Middle frontal gyrus (tissue), 1 donor: ENCODE data around the gene RABGAP1L.
"Not testable (repeated sequence)": the region's sequence is repeated elsewhere in the genome, so short reads cannot be mapped to it uniquely, and the experiment has no call there.

Experiments used
- DNase-seq: peaks from one replicate; pipeline ENCODE4 v3.0.0-alpha.2; 2015; ENCODE audit warnings: low spot score; ENCODE audit errors: extremely low spot score

The RABGAP1L gene

DNA sequence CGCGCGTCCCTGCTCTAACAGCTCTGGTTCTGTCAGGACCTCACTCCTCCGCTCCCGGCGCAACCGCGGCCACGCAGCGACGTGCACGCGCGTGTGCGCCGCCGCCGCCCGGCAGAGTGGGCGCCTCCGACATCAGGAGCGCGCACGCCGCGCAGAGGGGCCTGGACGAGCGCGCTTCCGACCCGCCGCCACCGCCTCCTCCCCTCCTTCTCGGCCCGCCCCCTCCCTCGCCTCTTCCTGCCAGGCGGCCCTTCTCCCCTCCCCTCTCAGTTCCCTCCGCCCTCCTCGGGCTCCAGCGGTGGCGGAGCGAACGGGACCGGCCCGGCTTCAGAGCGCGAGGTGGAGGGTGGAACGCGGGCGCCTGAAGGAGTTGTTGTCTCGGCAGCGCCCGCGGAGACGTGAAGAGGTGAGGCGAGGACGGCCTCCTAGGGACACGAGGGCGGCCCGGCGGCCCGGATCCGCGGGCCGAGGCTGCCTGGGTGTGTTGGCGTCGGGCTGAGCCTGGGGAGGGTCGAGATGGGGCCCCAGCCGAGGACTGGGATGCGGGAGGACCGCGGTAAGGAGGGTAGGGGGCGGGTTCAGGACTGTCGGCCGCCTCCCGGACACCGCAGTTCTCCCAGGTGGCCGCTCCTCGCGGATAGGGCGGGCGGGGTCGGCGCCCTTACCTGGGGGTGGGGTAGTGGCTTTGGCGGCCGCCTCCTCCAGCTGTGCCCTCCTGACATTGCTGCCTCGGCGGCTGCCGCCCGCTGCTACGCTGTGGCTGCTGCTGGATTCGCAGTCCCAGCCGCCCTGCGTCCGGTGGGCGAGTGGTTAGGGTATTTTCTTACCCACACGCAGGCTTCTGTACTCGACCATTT is at the start of gene RABGAP1L:
TSS of gene RABGAP1L (plus strand) at position 269 of the 857 bp plus-strand sequence.
- peak; percentile 91 for DNase-seq

DNA sequence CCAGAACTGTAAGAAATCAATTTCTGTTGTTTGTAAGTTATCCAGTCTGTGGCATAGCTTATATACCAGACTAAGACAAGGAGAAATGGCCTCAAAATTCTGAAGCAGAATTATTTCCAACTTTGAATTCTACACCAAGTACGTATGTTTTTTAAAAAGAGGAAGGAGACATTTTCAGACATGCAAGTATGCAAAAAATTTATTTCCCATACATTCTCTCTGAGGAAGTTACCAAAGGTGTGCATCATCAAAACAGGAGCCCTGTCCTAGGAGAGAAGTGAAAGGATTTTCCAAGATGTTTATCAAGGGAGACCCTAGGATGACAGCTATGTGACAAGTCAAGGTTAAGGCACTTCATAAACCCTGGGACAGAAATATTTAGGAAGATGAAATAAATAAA is 49.3 kb upstream of the RABGAP1L start:
- DNase-seq: no peak

DNA sequence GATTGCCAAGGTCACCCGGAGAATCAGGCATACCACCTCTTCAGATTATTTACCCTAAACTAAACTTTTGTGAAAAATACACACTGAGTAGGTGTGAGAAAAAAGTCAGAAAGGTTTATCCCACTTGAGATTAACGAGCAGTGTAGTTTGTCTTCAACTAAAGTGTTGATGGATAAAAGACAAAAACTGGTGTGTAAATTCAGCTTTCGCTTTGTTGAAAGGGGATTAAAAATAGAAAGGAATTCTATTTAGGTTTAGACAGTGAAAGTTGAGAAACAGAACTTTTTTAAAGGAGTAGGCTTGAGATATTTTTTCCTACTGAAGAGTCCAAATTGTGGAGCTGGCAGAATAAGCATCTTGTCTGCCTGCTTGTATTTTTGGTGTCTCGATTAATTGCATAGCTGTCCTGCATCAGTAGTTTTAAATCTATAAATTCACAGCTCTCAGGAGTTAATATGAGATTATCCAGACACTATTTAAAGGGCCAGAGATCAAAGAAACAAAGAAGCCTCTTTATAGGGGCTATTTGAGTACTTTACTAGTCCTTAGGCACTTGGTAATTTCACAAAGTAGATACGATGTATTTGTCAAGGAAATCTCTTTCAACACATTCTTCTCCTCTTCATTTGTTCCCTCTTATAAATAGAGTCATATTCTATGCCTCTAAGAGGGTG is 46.7 kb upstream of the RABGAP1L start:
- DNase-seq: no peak

DNA sequence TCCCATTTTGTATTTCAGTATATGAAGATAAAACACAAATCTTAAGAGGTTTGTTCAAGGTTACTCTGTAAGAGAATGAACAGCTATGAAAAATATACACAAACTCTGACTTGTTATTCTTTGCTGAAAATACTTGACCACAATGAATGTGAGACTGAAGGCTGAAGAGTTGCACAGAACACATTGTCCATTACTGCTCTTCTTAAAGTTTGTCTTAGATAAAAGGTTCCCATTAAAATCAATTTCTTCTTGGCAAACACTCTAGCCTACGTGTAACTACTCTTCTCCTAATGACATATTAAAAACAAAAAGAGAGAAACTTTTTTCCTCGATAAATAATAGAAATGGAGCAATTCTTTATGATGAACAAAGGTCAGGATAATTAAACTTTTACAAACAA is 45.2 kb upstream of the RABGAP1L start:
- no peak for DNase-seq

DNA sequence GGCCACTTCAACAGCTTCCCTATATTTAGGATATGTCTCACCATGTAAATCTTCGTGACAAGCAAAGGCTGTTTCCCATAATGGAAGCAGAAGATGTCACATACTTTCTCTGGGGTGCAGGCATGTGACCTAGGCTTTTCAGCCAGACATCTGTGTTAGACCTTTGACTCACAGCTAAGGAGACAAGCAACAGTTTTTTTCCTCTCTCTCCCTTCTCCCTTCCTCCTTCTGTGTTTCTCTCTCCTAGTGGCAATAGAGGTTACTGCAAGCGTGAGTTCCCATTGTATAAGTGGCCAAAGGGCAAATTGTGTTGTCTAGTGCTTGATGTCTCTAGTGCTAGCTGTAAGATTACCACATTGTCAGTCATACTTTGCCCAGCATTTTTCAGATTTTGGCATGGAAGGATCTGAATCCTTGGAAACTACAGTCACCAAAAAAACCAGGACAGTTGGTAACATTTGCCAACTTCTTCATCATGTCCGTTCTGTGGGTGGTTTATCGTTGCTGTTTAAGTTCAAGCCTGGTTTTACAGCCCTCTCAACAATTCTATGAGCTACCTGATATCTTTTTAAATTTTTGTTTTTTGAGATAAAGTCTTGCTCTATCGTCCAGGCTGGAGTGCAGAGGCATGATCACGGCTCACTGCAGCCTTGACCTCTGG is 44.4 kb upstream of the RABGAP1L start:
- no peak for DNase-seq

DNA sequence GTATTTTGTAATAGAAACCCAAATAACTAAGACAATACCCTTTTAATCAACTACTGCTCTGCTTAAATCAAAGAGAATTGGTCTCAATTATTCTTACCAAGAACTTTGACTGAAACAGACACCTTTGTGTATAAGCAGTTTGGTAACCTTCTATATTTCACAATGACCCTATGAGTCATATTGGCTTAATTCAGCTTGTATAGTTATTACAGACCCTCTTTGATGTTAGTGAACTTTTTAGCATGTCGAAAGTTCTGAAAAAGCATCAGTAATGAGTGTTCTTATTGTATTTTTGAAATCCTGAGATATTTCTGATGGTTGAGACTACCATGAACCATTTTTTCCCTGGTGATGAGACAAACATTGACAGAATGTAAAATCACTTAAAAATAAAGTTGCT is 43.3 kb upstream of the RABGAP1L start:
- DNase-seq: no peak

DNA sequence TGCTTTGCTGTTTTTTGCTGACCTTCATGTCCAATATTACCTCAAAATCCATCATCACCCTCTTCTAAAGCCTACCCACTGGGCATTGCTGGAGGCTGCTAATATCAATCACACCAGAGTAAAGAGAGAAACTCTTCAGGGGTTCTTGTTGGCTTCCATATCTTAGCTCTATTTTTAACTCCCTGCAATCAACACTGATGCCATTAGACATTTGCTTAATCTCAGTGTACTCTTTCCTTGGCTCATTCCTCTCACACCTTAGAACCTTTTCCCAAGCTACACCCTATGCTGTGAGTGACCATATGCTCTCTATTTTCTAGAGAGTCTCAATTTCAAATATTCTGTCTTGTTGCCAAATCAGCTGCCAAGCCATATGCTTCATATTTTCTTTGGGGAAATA is 40.6 kb upstream of the RABGAP1L start:
- no peak for DNase-seq

DNA sequence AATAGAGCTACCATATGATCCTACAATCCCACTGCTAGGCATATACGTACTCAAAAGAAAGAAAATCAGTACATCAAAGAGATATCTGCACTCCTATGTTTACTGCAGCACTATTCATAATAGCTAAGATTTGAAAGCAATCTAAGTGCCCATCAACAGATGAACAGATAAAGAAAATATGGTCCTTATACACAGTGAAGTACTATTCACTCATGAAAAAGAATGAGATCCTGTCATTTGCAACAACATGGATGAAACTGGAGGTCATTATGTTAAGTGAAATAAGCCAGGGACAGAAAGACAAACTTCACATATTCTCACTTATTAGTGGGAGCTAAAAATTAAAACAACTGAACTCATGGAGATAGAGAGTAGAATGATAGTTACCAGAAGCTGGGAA is 37.0 kb upstream of the RABGAP1L start:
- DNase-seq: not testable (repeated sequence)

DNA sequence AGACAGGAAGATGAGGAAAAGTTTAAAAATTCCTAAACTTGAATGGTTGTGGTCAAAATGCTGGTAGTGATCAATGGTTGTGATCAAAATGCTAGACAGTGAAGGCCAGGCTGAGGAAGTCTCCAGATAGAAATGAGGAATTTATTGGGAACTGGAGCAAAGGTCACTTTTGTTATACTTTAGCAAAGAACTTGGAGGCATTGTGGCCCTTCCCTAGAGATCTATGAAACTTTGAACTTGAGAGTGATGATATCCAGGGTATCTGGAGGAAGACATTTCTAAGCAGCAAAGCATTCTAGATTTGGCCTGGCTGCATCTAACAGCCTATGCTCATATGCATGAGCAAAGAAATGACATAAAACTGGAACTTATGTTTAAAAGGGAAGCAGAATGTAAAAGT is 35.5 kb upstream of the RABGAP1L start:
- DNase-seq: no peak

DNA sequence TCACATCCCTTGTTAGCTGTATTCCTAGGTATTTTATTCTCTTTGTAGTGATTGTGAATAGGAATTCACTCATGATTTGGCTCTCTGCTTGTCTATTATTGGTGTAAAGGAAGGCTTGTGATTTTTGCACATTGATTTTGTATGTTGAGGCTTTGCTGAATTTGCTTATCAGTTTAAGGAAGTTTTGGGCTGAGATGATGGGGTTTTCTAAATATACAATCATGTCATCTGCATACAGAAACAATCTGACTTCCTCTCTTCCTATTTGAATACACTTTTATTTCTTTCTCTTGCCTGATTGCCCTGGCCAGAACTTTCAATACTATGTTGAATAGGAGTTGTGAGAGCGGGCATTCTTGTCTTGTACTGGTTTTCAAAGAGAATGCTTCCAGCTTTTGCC is 32.1 kb upstream of the RABGAP1L start:
- not testable (repeated sequence) for DNase-seq

DNA sequence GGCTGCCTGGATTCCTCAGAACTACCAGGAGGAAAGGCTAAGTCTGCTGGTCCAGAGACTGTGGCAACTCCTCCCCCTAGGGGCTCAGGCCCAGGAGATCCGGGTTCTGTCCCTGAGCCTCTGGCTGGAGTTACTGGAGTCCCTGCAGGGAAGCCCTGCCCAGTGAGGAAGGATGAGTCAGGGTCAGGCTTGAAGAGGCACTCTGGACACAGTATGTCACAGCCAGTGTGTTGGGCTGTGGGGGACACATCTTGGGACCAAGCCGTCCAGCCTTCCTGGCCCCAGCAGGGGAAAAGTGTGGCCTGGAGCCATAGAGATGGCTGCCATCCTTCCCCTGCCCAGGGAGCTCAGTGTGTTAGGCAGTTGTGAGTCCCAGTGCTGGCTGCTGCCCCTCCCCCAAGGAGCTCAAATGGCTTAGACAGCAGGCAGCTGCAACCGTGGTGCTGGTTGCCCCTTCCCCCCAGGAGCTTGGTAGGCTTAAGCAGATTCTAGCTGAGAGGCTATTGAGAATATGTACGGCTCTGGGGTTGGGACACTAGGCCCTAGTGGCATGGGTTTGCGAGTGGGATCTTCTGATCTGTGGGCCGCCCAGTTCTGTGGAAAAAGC is 28.2 kb upstream of the RABGAP1L start:
- no peak for DNase-seq

DNA sequence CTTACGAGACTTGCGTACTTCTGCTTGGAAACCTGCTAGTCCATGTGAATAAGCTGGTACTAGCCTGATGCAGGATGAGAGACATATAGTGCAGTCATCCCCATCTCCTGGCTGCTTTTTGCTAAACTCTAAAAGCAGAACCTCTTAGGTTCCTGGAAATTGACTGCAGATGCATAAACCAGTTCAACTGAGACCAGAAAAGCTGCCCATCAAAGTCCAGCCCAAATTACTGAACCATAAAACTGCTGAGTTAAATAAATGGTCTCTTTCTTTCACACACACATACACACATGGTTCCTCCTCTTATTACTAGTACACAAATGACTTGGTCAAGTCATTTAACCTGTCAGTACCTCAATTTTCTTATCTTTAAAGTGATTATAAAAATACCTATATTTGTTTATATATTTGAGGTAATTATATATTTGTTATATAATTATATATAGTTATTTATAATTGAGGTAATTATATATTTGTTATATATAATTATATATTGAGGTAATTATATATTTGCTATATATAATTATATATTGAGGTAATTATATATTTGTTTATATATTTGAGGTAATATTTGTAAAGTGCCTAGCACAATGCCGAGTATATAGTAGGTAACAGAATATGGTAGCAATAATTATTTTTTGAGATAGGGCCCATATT is 25.2 kb upstream of the RABGAP1L start:
- DNase-seq: no peak

DNA sequence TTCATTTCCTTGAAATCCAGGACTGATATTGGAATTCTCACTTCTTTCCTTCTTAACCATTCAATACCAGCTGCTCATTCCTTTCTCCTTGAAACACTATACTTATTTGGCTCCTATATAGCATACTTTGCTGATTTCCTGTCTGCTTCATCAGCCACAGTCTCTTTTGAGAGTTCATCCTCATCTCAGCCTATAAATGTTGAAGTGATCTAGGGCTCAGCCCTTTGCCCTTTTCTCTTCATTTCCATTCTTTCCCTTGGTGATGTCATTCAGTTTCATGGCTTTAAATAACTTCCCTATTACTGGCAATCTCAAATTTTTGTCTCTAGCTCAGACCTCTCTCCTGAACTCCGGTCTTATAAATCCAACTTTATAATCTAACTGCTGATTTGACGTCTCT is 24.1 kb upstream of the RABGAP1L start:
- DNase-seq: no peak

DNA sequence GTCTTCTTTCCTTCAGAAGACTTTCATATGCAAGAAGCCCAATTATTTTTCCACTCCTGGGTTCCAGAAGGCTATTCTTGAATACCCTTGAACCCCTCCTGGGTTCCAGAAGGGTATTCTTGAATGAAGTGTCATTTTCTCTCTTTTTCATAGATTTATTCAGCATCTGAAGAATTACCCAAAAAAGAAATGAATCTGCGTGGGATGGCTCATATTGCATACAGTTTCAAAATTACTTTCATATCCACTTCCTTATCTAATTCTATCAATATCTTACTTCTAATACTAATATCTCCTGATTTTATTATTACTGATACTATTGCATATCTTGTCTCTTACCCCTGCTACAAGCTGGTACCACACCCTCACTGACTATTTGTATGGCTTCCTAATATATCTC is 22.6 kb upstream of the RABGAP1L start:
- DNase-seq: no peak

DNA sequence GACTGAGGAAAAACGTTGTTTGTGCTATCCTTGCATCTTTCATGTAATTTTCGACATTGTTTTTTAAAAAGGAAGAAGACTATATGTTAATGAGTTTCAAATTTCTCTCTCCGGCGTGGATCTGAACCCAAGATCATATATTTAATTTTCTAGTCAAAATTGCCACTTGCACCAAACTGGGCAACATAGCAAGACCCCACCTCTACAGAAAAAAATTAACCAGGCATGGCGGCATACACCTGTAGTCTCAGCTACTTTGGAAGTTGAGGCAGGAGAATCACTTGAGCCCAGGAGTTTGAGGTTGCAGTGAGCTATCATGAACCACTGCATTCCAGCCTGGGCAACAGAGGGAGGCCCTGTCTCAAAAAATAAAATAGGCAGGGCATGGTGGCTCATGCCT is 16.5 kb upstream of the RABGAP1L start:
- DNase-seq: no peak

DNA sequence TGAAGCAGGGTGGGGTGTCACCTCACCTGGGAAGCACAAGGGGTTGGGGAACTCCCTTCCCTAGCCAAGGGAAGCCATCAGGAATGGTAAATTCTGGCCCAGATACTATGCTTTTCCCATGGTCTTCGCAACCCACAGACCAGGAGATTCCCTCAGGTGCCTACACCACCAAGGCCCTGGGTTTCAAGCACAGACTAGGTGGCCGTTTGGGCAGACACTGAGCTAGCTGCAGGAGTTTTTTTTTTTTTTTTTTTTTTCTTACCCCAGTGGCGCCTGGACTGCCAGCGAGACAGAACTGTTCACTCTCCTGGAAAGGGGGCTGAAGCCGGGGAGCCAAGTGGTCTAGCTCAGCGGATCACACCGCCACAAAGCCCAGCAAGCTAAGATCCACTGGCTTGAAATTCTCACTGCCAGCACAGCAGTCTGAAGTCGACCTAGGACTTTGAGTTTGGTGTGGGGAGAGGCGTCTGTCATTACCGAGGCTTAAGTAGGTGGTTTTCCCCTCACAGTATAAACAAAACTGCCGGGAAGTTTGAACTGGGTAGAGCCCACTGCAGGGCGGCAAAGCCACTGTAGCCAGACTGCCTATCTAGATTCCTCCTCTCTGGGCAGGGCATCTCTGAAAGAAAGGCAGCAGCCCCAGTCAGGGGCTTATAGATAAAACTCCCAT is 15.5 kb upstream of the RABGAP1L start:
- DNase-seq: not testable (repeated sequence)

DNA sequence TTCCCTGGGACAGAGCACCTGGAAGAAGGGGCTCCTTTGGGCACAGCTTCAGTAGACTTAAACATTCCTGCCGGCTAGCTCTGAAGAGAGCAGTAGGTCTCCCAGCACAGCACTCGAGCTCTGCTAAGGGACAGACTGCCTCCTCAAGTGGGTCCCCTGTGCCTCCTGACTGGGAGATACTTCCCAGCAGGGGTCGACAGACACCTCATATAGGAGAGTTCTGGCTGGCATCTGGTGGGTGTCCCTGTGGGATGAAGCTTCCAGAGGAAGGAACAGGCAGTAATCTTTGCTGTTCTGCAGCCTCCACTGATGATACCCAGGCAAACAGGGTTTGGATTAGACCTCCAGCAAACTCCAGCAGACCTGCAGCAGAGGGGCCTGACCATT is 14.9 kb upstream of the RABGAP1L start:
- DNase-seq: not testable (repeated sequence)

DNA sequence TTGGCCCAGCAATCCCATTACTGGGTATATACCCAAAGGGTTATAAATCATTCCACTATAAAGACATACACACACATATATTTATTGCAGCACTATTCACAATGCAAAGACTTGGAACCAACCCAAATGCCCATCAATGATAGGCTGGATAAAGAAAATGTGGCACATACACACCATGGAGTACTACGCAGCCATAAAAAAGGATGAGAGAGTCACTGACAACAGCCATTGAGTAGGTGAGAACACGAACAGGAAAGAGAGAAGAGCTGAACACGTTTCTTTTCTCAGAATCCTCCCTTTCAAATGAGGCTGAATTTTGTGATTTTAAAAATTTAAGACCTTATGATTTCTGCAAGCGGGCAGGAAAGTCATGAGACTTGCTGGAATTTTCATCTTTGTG is 10.1 kb upstream of the RABGAP1L start:
- no peak for DNase-seq

DNA sequence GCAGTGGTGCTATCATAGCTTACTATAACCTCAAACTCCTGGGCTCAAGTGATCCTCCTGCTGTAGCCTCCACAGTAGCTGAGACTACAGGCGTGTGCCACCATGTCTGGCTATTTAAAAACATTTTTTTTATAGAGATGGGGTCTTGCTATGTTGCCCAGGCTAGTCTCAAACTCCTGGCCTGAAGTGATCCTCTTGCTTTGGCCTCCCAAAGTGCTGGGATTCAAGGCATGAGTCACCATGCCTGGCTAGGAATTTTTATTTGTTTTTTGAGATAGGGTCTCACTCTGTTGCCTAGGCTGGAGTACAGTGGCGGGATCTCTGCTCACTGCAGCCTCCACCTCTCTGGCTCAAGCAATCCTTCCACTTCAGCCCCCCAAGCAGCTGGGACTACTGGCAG is 8.8 kb upstream of the RABGAP1L start:
- no peak for DNase-seq

DNA sequence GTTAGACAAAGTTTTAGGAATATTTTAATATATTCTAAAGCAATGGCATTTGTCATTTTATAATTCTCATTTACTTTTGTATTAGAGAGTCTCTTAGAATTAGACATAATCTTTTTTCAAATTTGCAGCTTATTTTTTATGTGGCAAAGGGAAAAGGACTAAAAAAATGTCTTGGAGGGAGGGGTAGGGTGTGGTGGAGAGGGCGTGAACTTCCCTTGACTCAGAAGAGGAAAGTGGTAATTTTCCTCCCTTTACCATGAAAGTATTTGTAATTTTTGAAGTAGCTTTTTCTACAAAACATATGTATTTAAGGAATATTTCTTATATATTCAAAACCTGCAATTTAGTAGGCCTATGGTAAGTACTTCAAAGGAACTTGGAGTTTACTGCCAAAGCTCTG is 6.9 kb upstream of the RABGAP1L start:
- no peak for DNase-seq
